ENCODE data around the gene VAMP7. TPM values are rescaled to one million over a fixed set of nuclear protein-coding genes. Genes with fewer than 3 reads are reported as not detected.

VAMP7 gene
- total and polyA plus RNA-seq, 9 of the 15 experiments (the other 6 are each of a cell fraction or from before 2014, with no cell fraction given): 38.4 to 100 (median 67.7) TPM

DNA sequence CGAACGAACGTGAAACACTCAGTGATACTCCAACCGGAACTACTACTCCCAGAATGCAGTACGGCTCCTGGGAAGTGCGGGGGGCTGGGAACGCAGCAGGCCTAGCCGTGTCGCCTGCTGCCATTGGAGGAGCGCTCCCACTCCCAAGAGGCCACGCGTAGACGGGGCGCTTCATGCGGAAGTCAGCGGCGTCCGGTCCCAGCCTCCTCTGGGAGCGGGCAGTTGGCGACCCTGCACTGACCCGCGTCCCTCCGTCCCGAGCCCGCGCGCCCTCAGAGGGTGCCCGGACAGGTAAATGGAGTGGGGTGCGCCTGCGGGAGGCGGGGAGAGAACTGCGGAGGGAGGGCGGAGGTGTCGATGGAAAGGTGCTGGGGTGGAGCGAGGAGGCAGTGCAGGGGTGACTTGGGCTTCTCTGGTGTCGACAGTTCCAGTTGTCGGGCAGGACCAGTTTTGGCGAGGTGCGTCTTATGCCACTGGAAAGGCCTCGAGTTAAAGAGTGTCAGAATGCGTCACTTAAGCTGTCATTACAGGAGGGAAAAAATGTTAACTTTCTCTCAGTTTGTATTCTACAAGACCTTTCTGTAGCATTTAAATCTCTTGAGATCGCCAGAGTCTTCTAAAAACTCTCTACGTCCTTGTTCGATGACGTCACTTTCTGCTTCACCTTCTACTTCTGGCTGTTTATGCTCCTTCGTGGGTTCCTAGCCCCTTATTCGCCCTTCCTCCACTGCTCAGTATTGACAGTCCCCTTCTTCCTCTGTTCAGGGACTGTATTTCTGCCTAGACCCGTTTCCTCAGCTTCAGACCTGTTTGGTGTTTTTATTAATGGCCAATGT is at the start of gene VAMP7 (continued):
- TF ChIP-seq MLLT1 (IDR thresholded peaks at IDR 0.05): peak in 1 of 2 experiments; percentile 22; a peak in 1 of 4 replicates
- 0 out of 2 replicates have a peak, but pooled peaks have one; percentile 39 for TF ChIP-seq KLF13 (tag; IDR thresholded peaks at IDR 0.05; ENCODE audit: borderline replicate concordance, low read depth)
- TF ChIP-seq, protein P1, sequence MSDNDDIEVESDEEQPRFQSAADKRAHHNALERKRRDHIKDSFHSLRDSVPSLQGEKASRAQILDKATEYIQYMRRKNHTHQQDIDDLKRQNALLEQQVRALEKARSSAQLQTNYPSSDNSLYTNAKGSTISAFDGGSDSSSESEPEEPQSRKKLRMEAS (CRISPR knock-in tag; IDR thresholded peaks at IDR 0.05): peak; percentile 75
- no peak for TF ChIP-seq HNRNPH1 (optimal IDR thresholded peaks at IDR 0.05; ENCODE audit: low read depth, low read length)
- TF ChIP-seq TAF1 (IDR thresholded peaks at IDR 0.05; ENCODE audit: control insufficient read depth, extremely low read depth, insufficient read depth, low read length, severe bottlenecking): peak; percentile 81
- no peak for TF ChIP-seq ZNF140 (CRISPR knock-in tag; IDR thresholded peaks at IDR 0.05)
- TF ChIP-seq SAFB2 (IDR thresholded peaks at IDR 0.05; ENCODE audit: borderline replicate concordance, low read depth, low read length, severe bottlenecking): no peak
- peak; percentile 97 for TF ChIP-seq POLR2G (IDR thresholded peaks at IDR 0.05; ENCODE audit: low read depth, low read length)
- peak; percentile 31 for TF ChIP-seq FIP1L1 (IDR thresholded peaks at IDR 0.05; ENCODE audit: low read depth, low read length, poor library complexity, severe bottlenecking)
- TF ChIP-seq NELFE (IDR thresholded peaks at IDR 0.05; ENCODE audit: insufficient read depth, insufficient read length): no peak
- TF ChIP-seq, protein P2, sequence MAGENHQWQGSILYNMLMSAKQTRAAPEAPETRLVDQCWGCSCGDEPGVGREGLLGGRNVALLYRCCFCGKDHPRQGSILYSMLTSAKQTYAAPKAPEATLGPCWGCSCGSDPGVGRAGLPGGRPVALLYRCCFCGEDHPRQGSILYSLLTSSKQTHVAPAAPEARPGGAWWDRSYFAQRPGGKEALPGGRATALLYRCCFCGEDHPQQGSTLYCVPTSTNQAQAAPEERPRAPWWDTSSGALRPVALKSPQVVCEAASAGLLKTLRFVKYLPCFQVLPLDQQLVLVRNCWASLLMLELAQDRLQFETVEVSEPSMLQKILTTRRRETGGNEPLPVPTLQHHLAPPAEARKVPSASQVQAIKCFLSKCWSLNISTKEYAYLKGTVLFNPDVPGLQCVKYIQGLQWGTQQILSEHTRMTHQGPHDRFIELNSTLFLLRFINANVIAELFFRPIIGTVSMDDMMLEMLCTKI (IDR thresholded peaks at IDR 0.05; ENCODE audit: partially characterized antibody): no peak
- TF ChIP-seq ZNF592 (IDR thresholded peaks at IDR 0.05): peak; percentile 34; the same call in 1 of the 2 replicates
- TF ChIP-seq TEAD1 (CRISPR knock-in tag; IDR thresholded peaks at IDR 0.05): 0 out of 4 replicates have a peak, but pooled peaks of 1 of the 2 experiments have one; percentile 50
- TF ChIP-seq SIN3A (IDR thresholded peaks at IDR 0.05; ENCODE audit: borderline replicate concordance in 2 of 2, control insufficient read depth in 1 of 2, low read depth in 2 of 2, low read length in 2 of 2): peak in 1 of 2 experiments; percentile 75; a peak in 1 of 4 replicates
- peak; percentile 58 for TF ChIP-seq L3MBTL2 (IDR thresholded peaks at IDR 0.05)
- TF ChIP-seq CTBP1 (IDR thresholded peaks at IDR 0.05; ENCODE audit: borderline replicate concordance): peak; percentile 48; the same call in 1 of the 2 replicates
- peak; percentile 51 for TF ChIP-seq ESRRA (IDR thresholded peaks at IDR 0.05; ENCODE audit: borderline replicate concordance, low read depth)
- peak; percentile 88 for TF ChIP-seq POLR2B (IDR thresholded peaks at IDR 0.05; ENCODE audit: low read depth, partially characterized antibody)
